HG03378 (cell line): ENCODE measurements around the gene RAB3A.

Source experiments
- ATAC-seq: cut with Tn5 transposase; IDR thresholded peaks from one replicate; pipeline ENCODE4 v1.9.1; 2021; ENCODE audit warnings: mild to moderate bottlenecking, moderate library complexity; ENCODE audit not compliant: unreplicated experiment

RAB3A gene, protein sequence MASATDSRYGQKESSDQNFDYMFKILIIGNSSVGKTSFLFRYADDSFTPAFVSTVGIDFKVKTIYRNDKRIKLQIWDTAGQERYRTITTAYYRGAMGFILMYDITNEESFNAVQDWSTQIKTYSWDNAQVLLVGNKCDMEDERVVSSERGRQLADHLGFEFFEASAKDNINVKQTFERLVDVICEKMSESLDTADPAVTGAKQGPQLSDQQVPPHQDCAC

DNA sequence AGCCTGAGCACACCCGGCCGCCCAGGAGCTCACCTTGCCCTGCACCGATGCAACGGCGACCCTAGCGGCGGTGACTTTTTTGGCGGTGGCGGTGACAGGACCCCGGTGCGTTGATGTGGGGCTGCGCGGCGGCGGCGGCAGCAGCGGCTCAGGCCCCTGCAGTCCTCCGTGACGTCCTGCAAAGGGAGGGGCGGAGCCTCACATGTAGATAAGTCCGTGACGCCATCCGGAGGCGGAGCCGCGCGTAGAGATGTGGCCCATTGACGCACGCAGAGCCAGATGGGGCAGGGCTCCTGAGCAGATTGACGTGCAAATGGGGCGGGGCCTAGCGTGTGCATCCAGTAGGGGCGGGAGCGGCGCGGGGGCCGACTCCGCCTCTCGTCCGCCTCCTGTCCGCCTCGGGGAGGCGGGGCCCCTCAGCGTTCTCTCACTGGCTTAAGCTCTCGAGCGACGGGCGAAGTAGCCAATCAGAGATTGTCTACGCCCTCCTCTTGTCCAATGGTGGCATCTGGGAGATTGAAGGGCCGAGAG lies at the start of gene RAB3A:
Gene RAB3A (minus strand): TSS at position 180 of the 531 bp plus-strand sequence. CDS start 1,302 bp downstream, outside the sequence.
- ATAC-seq: peak; percentile 86

DNA sequence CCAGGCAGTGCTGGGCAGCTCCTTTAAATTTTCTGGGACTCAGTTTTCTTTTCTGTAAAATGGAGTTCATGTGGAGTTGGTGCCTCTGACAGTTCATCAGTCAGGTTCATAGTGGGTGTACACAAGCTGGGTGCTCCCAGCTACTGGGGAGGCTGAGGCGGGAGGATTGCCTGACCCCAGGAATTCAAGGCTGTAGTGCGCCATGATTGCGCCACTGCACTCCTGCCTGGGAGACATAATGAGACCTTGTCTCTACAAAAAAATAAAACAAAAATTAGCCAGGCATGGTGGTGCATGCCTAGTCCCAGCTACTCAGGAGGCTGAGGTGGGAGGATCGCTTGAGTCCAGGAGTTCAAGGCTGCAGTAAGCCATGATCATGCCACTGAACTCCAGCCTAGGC lies 49.3 kb upstream of the RAB3A start:
- no peak for ATAC-seq

DNA sequence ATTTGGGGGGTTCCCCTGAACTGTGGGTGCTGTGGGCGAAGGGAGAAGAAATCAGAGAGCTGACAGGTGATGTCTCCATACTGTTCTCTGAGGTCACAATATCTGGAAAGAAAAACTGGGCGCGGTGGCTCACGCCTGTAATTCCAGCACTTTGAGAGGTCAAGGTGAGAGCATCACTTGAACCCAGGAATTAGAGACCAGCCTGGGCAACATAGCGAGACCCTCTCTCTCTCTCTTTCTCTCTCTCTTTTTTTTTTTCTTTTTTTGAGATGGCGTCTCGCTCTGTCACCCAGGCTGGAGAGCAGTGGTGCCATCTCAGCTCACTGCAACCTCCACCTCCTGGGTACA lies 48.5 kb upstream of the RAB3A start:
- ATAC-seq: no peak

DNA sequence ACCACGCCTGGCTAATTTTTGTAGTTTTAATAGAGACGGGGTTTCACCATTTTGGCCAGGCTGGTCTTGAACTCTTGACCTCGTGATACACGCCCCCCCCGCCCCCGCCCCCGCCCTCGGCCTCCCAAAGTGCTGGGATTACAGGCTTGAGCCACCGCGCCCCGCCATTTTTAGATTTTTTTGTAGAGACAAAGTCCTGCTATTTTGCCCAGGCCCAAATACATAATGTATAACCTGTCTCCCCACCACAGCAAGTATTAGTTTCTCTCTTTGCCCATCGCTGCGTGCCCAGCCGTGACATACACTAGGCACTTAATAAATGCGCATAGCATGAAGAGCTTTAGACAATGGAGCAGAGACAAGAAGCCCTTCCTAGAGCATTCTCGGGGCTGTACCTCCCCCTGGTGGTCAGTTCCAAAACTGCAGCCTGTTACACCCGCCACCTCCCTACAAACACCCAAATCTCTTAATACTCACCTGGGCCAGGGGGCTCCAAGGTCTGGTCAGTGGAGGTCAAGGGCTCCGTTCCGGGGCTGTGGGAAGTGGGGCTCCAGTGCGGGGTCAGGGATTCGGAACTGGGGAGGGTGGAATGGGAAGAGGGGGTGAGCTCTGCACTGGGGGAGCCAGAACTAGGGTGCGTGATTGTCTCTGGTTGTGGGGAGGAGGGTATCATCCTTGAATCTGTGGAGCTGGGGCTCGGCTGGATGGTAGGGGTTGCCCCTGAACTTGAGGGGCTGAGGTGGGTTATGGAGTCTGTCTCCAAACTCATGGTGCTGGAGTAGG lies 47.9 kb upstream of the RAB3A start:
- no peak for ATAC-seq

DNA sequence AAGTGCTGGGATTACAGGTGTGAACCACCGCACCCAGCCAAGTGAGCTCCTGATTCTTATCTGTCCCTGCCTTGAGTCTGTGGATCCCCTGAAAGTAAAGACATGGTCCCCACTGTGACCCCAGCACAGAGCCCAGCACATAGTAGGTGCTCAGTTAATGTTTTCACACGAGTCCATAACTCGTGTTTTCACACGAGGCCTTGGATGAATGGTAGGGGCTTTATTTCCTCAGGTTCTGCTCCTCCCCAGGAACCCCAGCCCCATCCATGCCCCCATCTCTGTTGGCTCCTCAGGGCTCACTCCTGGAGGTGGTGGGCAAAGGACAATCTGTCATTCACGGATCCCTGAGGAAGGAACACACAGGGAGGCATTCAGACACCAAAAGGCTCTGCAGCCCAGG lies 46.0 kb upstream of the RAB3A start:
- no peak for ATAC-seq

DNA sequence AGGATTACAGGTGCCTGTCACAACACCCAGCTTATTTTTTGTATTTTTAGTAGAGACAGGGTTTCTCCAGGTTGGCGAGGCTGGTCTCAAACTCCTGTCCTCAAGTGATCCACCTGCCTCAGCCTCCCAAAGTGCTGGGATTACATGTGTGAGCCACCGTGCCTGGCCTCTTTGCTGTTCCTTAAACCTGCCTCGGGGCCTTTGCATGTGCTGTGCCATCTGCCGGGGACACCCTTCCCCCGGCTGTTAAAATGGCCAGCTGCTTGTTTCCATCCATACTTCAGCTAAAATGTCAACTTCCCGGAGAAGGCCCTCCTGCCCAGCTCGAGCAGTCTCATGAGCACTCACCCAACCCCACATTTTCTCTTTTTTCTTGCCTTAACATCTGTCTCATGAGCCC lies 41.5 kb upstream of the RAB3A start:
- ATAC-seq: no peak

DNA sequence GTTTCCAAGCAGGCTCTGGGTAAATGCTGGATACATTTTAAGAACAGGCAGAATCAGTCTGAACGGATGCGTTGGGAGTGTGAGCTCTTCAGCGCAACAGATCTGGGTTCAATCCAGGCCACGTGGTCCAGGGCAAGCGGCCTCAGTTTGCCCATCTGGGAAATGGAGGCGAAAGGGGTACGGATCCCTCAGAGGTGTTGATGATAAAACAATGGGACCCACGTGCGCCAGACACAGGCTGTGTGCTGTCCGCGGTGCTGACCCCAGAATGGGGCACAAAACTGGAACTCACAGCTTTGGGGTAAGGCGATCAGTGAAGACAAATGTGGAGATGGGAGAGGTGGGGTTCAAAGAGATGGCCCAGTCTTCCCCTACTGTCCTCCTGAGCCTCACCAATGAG lies 35.5 kb upstream of the RAB3A start:
- ATAC-seq: no peak

DNA sequence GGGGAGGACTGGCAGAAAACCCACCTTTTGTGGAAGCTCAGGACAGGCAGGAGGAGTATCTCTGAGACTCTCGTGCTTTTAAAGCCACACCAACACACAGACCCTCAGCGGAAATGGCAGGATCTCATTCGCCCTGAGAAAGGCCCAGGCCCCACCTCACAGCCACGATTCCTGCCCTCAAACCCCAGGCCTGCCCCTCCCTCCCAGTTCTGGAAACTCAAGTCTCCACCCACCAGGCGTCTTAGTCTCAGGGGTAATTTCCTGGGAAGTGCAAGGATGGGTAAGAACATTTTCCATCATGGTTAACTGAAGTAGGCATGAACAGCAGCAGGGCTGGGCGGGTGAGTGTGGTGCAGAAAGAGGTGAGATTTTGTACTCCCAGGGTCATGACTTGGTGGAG lies 30.4 kb upstream of the RAB3A start:
- no peak for ATAC-seq

DNA sequence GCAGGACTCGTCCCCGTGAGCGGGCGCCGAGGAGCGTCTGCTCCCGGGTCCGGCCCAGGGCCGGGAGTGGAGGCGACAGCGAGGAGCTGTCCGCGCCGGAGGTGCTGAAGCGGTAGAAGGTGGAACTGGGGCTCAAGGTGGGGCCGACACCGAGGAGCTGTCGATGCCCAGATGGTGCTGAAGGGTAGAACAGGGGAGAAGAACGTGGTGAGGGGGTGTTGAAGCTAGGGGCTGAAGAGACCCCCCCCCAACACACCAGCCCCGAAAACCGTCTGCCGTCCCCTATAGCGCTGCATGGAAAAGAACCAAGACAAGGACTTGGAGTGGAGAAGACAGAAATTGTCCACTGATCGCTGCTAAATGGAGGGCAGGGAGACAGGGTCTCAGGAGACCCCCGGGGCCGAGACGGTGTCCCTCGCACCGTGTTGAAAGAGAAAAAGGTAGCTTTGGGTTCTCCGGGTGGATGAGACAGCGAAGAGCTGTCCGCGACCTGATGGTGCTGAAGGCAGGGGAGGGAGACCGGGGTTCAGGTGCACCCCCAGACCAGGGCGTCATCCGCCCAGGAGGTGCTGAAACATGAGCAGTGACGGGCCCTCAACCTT lies 29.5 kb upstream of the RAB3A start:
- ATAC-seq: no peak

DNA sequence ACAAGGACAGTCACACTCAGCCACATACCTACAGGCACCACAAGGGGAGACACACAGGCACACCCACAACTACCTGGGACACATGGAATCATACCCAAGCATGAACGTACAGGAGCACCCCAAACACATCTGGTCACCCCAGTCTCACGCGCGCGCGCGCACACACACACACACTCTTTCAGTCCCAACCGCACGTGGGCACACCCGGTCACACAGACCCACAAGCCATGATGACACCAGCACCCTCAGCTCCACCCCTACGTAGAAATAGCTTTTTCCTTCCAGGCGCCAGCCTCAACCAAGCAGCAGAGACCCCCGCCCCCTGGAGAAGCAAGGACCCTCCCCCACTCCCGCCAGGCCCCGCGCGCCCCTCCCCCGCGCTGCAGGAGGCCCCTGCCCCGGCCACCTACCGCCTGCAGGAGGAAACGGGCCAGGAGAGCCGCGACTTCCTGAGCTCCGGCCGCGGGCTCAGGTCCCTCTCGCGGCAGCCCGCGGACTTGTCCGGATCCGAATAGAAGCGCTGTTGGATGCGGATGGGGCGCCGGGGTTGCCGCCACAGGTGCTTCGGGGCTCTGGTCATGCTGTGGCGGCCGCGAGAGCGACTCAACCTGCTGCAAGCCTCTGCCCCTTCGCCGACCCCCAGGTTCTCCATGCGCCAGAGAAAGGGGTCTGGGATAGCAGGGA lies 28.8 kb upstream of the RAB3A start:
- ATAC-seq: no peak

DNA sequence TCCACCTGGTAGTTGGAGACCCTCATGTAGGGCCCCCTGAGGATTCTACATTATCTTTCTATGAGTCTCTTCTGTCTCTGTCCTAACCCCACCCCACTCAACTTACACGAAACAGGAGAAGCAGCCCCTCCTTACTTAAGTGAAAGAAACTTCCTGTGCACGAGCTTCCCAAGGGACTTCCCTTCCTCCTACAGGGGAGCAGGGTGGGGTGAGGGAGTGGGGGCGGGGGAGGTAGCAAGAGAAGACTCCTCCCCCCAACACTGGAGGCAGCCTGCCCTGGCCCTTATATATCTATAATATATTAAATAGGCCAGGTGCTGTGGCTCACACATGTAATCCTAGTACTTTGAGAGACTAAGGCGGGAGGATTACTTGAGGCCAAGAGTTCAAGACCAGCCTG lies 27.9 kb upstream of the RAB3A start:
- no peak for ATAC-seq

DNA sequence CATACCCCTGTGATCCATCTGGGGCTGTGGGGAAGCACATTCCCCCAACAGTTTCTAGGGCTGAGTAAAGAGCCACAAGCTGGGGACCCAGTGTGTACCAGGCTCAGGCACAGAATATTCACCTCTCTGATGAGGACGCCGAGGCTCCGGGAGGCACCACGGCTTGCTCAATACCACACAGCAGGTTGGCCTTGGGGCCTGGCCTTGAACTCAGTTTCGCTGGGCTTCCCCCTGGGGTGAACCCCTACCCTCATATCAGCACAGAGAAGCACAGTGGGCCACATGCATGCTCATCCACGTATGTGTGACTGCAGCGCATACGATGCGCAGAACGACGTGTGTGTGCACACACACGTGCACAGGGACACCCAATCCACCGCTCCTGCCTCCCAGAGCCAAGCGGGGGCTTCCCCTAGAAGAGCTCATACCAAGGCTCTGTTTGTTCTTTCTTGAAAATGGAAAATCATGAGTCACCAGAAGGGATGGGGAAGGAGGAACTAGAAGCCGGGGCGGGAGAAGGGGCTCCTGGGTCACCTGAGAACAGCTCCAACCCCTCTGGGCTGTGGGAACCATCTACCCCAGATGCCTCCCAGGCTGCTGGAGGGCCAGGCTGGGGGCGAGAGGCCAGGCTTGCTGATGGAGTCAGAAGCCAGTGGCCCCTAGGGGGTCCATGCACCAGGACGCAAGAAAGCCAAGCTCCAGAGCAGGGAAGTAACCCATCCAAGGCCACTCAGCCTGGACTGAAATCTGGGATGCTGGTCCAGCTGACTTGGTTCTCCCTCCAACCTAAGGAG lies 27.3 kb upstream of the RAB3A start:
- ATAC-seq: no peak

DNA sequence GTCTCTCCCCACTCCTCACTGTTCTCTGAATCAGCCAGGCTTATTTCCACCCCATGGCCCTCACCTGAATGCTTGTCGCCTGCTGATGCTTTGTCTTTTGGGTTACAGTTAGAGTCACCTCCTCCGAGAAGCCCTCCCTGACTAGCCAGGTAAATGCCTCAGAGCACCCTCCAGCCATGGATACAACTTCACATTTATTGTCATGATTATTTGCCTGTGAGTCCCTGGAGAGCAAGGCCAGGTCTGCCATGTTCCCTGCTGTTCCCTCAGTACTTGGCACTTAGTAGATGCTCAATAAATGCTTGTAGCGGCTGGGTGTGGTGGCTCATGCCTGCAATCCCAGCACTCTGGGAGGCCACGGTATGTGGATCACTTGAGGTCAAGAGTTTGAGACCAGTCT lies 26.1 kb upstream of the RAB3A start:
- no peak for ATAC-seq

DNA sequence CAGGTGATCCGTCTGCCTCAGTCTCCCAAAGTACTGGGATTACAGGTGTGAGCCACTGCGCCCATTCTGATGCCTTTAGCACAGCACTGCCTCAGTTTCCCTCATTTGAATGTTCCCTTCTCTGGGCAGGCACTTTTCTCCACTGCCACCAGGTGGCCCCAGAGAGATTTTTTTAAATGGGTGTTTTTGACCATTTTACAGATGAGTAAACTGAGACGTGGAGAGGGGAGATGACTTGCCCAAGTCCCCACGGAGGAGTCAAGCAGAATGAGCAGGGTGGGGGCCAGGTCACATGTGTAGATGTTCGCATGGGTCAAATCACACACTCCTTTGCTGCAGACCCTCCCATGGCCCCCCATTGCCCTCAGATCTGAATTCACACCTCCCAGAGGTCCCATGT lies 25.6 kb upstream of the RAB3A start:
- no peak for ATAC-seq

DNA sequence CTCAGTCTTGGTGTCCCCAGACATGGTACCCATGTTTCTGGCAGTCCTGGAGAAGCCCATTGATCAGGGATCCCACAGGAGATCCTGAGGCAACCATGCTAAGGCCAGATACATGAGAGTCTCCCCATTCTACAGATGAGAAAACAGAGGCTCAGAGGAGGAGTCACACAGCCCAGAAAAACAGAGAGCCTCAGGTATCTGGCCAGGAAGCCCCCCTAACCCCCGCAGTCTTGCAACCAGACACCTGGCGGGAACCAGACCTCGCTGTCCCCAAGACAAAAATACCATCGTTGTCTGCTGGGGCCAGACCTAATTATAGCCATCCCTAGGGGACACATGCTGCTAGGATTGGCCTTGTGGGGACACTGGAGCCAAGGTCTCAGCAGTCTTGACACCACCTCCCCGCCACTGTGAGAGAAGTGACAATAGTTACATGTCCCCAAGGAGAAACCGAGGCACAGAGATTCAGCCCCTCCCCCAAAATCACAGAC lies 24.0 kb upstream of the RAB3A start:
- no peak for ATAC-seq

DNA sequence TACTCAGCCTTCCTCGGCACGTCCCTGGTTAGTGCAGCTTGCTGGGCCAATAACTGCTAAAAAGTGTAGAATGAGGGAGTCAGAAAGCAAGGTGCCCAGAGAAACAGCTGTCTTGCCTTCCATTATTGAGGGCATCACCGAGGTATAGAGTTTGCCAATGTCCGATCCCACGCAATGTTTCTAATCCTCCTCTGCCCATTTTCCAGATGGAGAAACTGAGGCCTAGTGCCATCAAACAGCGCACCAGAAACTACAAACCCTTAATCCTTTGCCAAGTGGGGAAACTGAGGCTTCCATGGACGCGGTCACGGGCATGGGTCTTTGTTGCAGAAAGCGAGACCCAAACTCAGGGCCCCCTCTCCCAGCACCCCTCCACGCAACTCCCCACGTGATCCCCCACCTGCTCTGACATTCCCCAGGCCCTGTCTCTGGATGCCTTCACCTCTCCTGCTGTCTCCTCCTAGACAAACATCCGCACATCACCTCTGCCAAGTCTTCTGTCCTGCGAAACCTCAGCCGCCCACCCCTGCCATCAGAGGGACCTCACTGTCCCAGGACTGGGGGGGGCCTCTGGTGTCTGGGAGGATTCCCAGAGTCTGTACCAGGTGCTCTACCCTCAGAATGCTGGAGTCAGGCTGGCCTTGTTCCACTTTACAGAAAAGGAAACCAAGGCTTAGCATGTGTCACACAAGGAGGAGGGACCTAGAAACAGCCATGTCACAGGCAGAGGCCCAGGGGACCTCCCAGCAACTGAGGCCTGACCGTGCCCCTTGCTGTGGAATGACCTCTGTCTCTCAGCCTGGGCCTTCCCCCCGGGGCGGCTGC lies 23.3 kb upstream of the RAB3A start:
- no peak for ATAC-seq

DNA sequence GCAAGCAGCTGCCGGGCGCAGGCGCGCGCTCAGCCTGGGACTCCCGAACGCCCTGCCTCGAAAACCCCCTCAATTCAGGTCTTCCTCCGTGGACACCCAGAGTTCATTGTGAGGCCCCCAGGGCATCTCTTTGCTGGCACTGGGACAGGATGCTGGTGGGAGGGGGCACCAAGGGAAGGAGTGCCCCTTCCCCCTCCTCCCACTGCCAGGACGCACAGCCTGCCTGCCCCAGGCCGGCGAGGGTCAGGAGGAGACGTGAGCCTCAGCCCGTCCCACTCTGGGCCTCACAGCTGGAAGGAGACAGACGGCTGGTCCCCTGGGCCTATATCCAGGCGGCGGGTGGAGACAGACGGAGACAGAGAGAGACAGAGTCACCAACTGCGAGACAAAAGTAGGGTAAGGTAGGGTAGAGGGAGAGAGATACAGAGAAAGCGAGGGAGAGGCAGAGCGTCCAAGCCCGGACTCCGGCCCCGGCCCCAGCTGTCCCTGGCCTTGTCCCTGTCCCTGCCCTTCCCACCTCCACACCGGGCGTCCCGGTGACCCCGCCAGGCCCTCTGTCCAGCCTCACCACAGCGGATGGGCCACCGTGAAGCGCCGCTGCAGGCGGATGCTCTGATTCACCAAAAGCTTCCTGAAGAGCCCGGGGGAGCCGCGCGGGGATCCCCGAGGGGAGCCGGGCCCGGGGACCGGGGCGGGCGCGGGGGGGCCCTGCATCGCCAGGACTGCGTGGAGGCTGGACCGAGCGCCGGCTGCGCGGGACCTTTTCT lies 22.0 kb upstream of the RAB3A start, which contains the start of gene PDE4C:
Gene PDE4C (minus strand): TSS at position 737 of the 767 bp plus-strand sequence. CDS start 23 bp downstream, at position 714.
- no peak for ATAC-seq

DNA sequence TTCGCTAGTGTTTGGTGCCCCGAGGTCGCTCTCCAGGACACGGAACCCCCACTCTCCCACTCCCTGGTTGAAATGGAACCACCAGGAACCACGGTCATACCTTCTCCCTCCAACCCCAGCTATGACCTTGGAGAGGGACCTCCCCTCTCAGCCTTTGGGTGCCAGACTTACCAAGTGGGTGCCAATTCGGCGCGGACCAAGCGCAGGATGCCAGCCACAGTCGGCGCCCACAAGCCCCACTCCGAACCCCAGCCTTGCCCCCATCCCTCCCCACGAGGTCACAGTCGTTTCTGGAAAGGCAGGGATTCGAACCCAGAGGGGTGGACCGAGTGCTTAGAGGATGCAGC lies 21.5 kb upstream of the RAB3A start:
- ATAC-seq: no peak
